Loucy (cell line): ENCODE results near the gene CDH13.

ENCODE experiments used
- H2AFZ ChIP-seq: fragments of 200-600 bp; sonication (generic); 2 replicates; pipeline ENCODE4 v1.6.0; 2016; ENCODE audit warnings: antibody characterized with exemption, mild to moderate bottlenecking, low read length, moderate library complexity
- H3F3A ChIP-seq: fragments of 200-600 bp; 2 replicates; pipeline ENCODE4 v1.6.0; 2016; ENCODE audit warnings: antibody characterized with exemption, low read depth, mild to moderate bottlenecking
- H3K27me3 ChIP-seq: fragments of 200-600 bp; sonication (generic); 2 replicates; pipeline ENCODE4 v1.6.1; 2014; ENCODE audit warnings: low read length, mild to moderate bottlenecking; ENCODE audit not compliant: insufficient read depth, poor library complexity, severe bottlenecking
- H3K36me3 ChIP-seq: fragments of 200-600 bp; sonication (generic); 2 replicates; pipeline ENCODE4 v1.6.1; 2016; ENCODE audit warnings: low read length; ENCODE audit not compliant: insufficient read depth
- H3K4me1 ChIP-seq: fragments of 200-600 bp; sonication (generic); 2 replicates; pipeline ENCODE4 v1.5.1; 2014; ENCODE audit warnings: low read length, mild to moderate bottlenecking; ENCODE audit not compliant: insufficient read depth, poor library complexity, severe bottlenecking
- H3K4me2 ChIP-seq: fragments of 200-600 bp; sonication (generic); 2 replicates; pipeline ENCODE4 v1.6.0; 2014; ENCODE audit warnings: antibody characterized with exemption, low read length, low read depth, mild to moderate bottlenecking; ENCODE audit not compliant: poor library complexity, severe bottlenecking
- H3K4me3 ChIP-seq: fragments of 200-600 bp; sonication (generic); 2 replicates; pipeline ENCODE4 v1.5.1; 2014; ENCODE audit warnings: low read length, mild to moderate bottlenecking, mixed read lengths; ENCODE audit not compliant: poor library complexity, severe bottlenecking
- H3K79me2 ChIP-seq: fragments of 200-600 bp; sonication (generic); 2 replicates; pipeline ENCODE4 v1.6.1; 2014; ENCODE audit warnings: low read length; ENCODE audit not compliant: insufficient read depth
- H3K9ac ChIP-seq: fragments of 200-600 bp; sonication (generic); 2 replicates; pipeline ENCODE4 v1.6.0; 2014; ENCODE audit warnings: mild to moderate bottlenecking, low read depth, low read length, moderate library complexity; ENCODE audit not compliant: poor library complexity, severe bottlenecking
- H3K9me2 ChIP-seq: fragments of 200-600 bp; sonication (generic); replicated peaks from 2 replicates; pipeline ENCODE4 v1.6.1; 2016; ENCODE audit warnings: low read depth, low read length, mixed read lengths
- H3K9me3 ChIP-seq: fragments of 200-600 bp; sonication (generic); 2 replicates; pipeline ENCODE4 v1.6.1; 2014; ENCODE audit warnings: mild to moderate bottlenecking, antibody characterized with exemption, low read length, low read depth; ENCODE audit not compliant: insufficient read depth
- H4K20me1 ChIP-seq: fragments of 200-600 bp; sonication (generic); 2 replicates; pipeline ENCODE4 v1.6.0; 2014; ENCODE audit warnings: antibody characterized with exemption, low read length, mild to moderate bottlenecking; ENCODE audit not compliant: insufficient read depth, poor library complexity, severe bottlenecking
- EZH2phosphoT487 ChIP-seq: fragments of 200-600 bp; IDR thresholded peaks from 2 replicates; pipeline ENCODE4 v1.6.1; 2018; ENCODE audit warnings: antibody characterized with exemption, mild to moderate bottlenecking, moderate library complexity, borderline replicate concordance
- TF ChIP-seq, protein P1 (sequence below): fragments of 200-600 bp; sonication (generic); conservative IDR thresholded peaks from 2 replicates; pipeline ENCODE4 v1.5.1; 2014; ENCODE audit warnings: mild to moderate bottlenecking, antibody characterized with exemption, low read length

CDH13 gene

DNA sequence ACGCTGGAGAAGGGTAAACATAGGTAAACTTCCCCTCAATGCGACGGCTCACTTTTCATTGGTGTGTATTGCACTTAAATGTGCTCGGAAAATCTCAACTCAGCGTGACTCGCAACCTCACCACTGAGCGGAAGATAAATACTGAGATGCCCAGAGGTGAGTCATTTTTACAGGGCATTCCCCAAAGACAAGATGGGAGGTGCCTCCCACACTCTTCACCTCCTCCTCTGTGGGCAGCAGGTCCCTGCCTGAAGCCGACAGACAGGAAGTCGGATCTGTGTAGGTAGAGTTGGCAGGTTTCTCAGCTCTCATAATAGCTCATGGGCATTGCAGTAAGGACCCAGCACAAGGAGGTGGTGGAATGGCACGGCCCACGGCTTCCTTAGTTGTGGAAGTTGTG is 906.4 kb downstream of the CDH13 start:
- Histone ChIP-seq H3F3A (no peaks in the 10 kb centered on the region), H3K79me2 (no peaks in the 10 kb centered on the region), H4K20me1 (no peaks in the 10 kb centered on the region), H3K4me3 (no peak overlapping the region), H3K9ac (no peak overlapping the region), H3K4me1 (no peaks in the 10 kb centered on the region), H3K9me2 (no peaks in the 10 kb centered on the region), H3K4me2 (no peak overlapping the region), H3K9me3 (no peaks in the 10 kb centered on the region; the same call in 1 of the 2 replicates), H3K36me3 (no peaks in the 10 kb centered on the region), H2AFZ (no peak overlapping the region), H3K27me3 (no peaks in the 10 kb centered on the region)
- TF ChIP-seq, protein P1, sequence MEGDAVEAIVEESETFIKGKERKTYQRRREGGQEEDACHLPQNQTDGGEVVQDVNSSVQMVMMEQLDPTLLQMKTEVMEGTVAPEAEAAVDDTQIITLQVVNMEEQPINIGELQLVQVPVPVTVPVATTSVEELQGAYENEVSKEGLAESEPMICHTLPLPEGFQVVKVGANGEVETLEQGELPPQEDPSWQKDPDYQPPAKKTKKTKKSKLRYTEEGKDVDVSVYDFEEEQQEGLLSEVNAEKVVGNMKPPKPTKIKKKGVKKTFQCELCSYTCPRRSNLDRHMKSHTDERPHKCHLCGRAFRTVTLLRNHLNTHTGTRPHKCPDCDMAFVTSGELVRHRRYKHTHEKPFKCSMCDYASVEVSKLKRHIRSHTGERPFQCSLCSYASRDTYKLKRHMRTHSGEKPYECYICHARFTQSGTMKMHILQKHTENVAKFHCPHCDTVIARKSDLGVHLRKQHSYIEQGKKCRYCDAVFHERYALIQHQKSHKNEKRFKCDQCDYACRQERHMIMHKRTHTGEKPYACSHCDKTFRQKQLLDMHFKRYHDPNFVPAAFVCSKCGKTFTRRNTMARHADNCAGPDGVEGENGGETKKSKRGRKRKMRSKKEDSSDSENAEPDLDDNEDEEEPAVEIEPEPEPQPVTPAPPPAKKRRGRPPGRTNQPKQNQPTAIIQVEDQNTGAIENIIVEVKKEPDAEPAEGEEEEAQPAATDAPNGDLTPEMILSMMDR = no peak
- no peak for TF ChIP-seq EZH2phosphoT487

DNA sequence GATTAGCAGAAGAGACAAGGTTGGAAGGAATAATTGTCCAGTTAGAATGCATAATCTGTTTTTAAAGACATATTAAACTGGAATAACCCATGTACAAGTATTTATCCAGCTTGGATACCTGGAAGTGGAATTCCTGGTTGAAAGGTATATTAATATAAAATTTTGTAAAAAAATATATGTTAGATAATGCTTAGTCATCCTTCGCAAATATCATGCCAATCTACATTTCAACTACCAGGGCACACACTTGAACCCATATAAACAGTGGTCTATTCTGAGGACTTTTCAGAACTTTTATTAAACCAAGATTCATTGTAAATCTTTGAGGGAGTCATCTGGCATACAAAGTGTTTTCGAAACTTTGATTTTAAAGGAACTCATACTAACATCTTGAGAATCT is 911.9 kb downstream of the CDH13 start:
- Histone ChIP-seq H3F3A (no peaks in the 10 kb centered on the region), H3K4me2 (no peak overlapping the region), H3K79me2 (no peaks in the 10 kb centered on the region), H3K9me3 (no peaks in the 10 kb centered on the region; the same call in 1 of the 2 replicates), H3K4me1 (no peaks in the 10 kb centered on the region), H3K4me3 (no peak overlapping the region), H4K20me1 (no peaks in the 10 kb centered on the region), H2AFZ (no peak overlapping the region), H3K9me2 (no peaks in the 10 kb centered on the region), H3K9ac (no peak overlapping the region), H3K36me3 (no peaks in the 10 kb centered on the region), H3K27me3 (no peaks in the 10 kb centered on the region)
- no peak for TF ChIP-seq EZH2phosphoT487
- TF ChIP-seq, protein P1 = no peak

DNA sequence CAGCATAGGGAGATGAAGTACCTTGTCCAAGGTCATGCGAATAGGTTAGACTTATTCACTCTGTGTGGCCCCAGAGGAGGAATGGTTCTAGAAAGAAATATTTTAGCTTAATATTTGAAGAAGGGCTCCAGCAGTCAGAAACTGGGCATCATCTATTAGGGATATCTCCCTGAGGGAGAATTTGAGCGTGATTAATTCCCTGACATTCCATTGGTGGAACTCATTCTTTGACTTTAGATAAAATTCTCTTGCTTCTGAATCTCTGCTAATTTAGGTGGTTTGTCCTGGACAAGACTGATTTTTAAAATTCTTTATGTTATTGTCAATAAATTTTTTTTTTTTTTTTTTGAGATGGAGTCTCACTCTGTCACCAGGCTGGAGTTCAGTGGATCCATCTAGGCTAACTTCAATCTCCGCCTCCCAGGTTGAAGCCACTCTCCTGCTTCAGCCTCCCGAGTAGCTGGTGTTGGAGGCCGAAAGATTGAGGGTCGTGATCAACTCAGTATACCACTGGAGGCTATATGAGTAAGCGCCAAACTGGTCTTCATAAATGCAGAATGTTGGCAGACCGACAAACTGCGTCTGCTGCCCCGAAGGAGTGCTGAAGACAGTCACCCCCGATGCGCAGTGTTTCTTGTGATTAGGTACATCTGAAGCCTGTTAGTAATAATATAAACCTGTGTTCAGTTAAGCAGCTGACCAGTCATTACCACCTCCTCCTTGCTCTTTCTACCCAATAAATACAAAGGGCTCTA is 913.1 kb downstream of the CDH13 start:
- Histone ChIP-seq H3K27me3 (no peaks in the 10 kb centered on the region), H3K4me3 (no peak overlapping the region), H3K9me3 (no peaks in the 10 kb centered on the region), H3K36me3 (no peaks in the 10 kb centered on the region), H3K9ac (no peak overlapping the region), H2AFZ (no peak overlapping the region), H3K4me1 (no peaks in the 10 kb centered on the region), H3K4me2 (no peak overlapping the region), H4K20me1 (no peaks in the 10 kb centered on the region), H3K9me2 (no peaks in the 10 kb centered on the region), H3F3A (no peaks in the 10 kb centered on the region), H3K79me2 (no peaks in the 10 kb centered on the region)
- no peak for TF ChIP-seq EZH2phosphoT487
- TF ChIP-seq, protein P1 = no peak
